OCI-LY7 (cell line): ENCODE data around the gene SMAP1.

Source experiments
- CTCF ChIP-seq: fragments of 200-600 bp; sonication (generic); conservative IDR thresholded peaks from 2 replicates; pipeline ENCODE4 v1.5.1; 2014; ENCODE audit warnings: mild to moderate bottlenecking, antibody characterized with exemption, low read length, moderate library complexity, mixed read lengths
- EZH2phosphoT487 ChIP-seq: fragments of 200-600 bp; sonication (generic); IDR thresholded peaks from 2 replicates; pipeline ENCODE4 v1.6.1; 2018; ENCODE audit warnings: low read depth, borderline replicate concordance, mild to moderate bottlenecking, mixed run types, antibody characterized with exemption, low read length, moderate library complexity, mixed read lengths

- TF ChIP-seq CTCF, result no peak
- TF ChIP-seq EZH2phosphoT487, result no peak
Measured at GRCh38 chr6:70734979-70735378, 67.3 kb downstream of the SMAP1 start.
